ENCODE results near the gene PDE4B. TPM values are rescaled to one million over a fixed set of nuclear protein-coding genes. Genes with fewer than 3 reads are reported as not detected.

The PDE4B gene
- total and polyA plus RNA-seq, 10 of the 15 experiments (the other 5 are each of a cell fraction or from before 2014, with no cell fraction given) = 3.0 to 13.2 (median 5.7) TPM

GRCh38 chr1:66028035-66028434, 235.3 kb downstream of the PDE4B start:
- no peak for DNase-seq (ENCODE audit: low read depth, low spot score)
- FAIRE-seq = no peak
- Histone ChIP-seq H3K79me2 (ENCODE audit: control insufficient read depth, insufficient read depth, low read length) (no peaks in the 10 kb centered on the region), H3K4me3 (no peak overlapping the region), H3K9ac (ENCODE audit: control insufficient read depth, insufficient read depth, low read length) (no peak overlapping the region), H3K27ac (ENCODE audit: control insufficient read depth, insufficient read depth) (no peak overlapping the region), H3K4me1 (ENCODE audit: control insufficient read depth, insufficient read depth, low read length) (no peaks in the 10 kb centered on the region), H3K9me3 (replicated peaks; ENCODE audit: control insufficient read depth, insufficient read depth, low read length) (no peaks in the 10 kb centered on the region), H3K27me3 (replicated peaks in 1 of 2; ENCODE audit: control insufficient read depth in 2 of 2, insufficient read depth in 2 of 2, low read length in 1 of 2) (no peaks in the 10 kb centered on the region), H4K20me1 (ENCODE audit: control insufficient read depth, insufficient read depth) (no peaks in the 10 kb centered on the region), H2AFZ (ENCODE audit: control insufficient read depth, low read depth, low read length) (no peak overlapping the region), H3K36me3 (ENCODE audit: control insufficient read depth in 2 of 2, insufficient read depth in 2 of 2, low read length in 1 of 2) (no peaks in the 10 kb centered on the region), H3K4me2 (ENCODE audit: control insufficient read depth, insufficient read depth) (no peak overlapping the region)
- RAD21 ChIA-PET (ENCODE audit: unreplicated experiment) = no interaction called here
- 39% methylated on average over 3 of the region's 3 CpGs for WGBS (ENCODE audit: insufficient coverage, insufficient replicate concordance, low lambda C conversion rate, missing lambda C conversion rate)
- SMC1A ChIA-PET (ENCODE audit: uncharacterized antibody, unreplicated experiment) = no interaction called here
- intact Hi-C loops (cut with micrococcal nuclease; ENCODE audit: unreplicated experiment) (no loop called here), in situ Hi-C loops (cut with MboI) (no loop called here)
- CTCF ChIA-PET = no interaction called here
- no peak for TF ChIP-seq NR2C1 (IDR thresholded peaks at IDR 0.05)
- TF ChIP-seq, protein P1, sequence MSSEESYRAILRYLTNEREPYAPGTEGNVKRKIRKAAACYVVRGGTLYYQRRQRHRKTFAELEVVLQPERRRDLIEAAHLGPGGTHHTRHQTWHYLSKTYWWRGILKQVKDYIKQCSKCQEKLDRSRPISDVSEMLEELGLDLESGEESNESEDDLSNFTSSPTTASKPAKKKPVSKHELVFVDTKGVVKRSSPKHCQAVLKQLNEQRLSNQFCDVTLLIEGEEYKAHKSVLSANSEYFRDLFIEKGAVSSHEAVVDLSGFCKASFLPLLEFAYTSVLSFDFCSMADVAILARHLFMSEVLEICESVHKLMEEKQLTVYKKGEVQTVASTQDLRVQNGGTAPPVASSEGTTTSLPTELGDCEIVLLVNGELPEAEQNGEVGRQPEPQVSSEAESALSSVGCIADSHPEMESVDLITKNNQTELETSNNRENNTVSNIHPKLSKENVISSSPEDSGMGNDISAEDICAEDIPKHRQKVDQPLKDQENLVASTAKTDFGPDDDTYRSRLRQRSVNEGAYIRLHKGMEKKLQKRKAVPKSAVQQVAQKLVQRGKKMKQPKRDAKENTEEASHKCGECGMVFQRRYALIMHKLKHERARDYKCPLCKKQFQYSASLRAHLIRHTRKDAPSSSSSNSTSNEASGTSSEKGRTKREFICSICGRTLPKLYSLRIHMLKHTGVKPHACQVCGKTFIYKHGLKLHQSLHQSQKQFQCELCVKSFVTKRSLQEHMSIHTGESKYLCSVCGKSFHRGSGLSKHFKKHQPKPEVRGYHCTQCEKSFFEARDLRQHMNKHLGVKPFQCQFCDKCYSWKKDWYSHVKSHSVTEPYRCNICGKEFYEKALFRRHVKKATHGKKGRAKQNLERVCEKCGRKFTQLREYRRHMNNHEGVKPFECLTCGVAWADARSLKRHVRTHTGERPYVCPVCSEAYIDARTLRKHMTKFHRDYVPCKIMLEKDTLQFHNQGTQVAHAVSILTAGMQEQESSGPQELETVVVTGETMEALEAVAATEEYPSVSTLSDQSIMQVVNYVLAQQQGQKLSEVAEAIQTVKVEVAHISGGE (CRISPR knock-in tag; IDR thresholded peaks at IDR 0.05) = no peak
- TF ChIP-seq ZNF207 (IDR thresholded peaks at IDR 0.05; ENCODE audit: borderline replicate concordance) = no peak
- TF ChIP-seq NFYA (IDR thresholded peaks at IDR 0.05; ENCODE audit: borderline replicate concordance, low read depth, low read length) = no peak
- TF ChIP-seq, protein P2, sequence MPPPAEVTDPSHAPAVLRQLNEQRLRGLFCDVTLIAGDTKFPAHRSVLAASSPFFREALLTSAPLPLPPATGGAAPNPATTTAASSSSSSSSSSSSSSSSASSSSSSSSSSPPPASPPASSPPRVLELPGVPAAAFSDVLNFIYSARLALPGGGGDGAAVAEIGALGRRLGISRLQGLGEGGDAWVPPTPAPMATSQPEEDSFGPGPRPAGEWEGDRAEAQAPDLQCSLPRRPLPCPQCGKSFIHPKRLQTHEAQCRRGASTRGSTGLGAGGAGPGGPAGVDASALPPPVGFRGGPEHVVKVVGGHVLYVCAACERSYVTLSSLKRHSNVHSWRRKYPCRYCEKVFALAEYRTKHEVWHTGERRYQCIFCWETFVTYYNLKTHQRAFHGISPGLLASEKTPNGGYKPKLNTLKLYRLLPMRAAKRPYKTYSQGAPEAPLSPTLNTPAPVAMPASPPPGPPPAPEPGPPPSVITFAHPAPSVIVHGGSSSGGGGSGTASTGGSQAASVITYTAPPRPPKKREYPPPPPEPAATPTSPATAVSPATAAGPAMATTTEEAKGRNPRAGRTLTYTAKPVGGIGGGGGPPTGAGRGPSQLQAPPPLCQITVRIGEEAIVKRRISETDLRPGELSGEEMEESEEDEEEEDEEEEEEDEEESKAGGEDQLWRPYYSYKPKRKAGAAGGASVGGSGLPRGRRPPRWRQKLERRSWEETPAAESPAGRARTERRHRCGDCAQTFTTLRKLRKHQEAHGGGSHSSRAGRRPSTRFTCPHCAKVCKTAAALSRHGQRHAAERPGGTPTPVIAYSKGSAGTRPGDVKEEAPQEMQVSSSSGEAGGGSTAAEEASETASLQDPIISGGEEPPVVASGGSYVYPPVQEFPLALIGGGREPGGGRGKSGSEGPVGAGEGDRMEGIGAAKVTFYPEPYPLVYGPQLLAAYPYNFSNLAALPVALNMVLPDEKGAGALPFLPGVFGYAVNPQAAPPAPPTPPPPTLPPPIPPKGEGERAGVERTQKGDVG (CRISPR knock-in tag; IDR thresholded peaks at IDR 0.05) = no peak
- no peak for TF ChIP-seq ATF3 (IDR thresholded peaks at IDR 0.05; ENCODE audit: borderline replicate concordance, extremely low read depth, low read depth, low read length)
- TF ChIP-seq MXI1 (IDR thresholded peaks at IDR 0.05; ENCODE audit: low read depth, low read length) = no peak
- TF ChIP-seq KAT2A (conservative IDR thresholded peaks at IDR 0.05; ENCODE audit: control insufficient read depth, low read depth, low read length) = no peak
- ATAC-seq = no peak
- no TSS peak for BruUV-seq (replicated peaks)
- POLR2A ChIA-PET = no interaction called here

Data from GM12878 (cell line).